SK-N-SH (cell line): ENCODE data around the gene CXCL1. TPM values are rescaled to one million over a fixed set of nuclear protein-coding genes. Genes with fewer than 3 reads are reported as not detected.

Experiments
- CTCF ChIA-PET: fragments of 300-600, 350-600 bp; formaldehyde crosslinking; extraction: SDS; loops from one replicate; lab custom pipeline; 2021; lab: Yijun Ruan, JAX
- POLR2A ChIA-PET: fragments of 350-600 bp; sonication (Branson Sonifier 250); formaldehyde crosslinking; extraction: SDS; loops from one replicate; lab custom pipeline; 2020; ENCODE audit warnings: antibody characterized with exemption, inconsistent platforms; lab: Yijun Ruan, JAX
- DNase-seq: peaks from one replicate; pipeline ENCODE4 v3.0.0; 2012
- H2AFZ ChIP-seq: fragments of 200-600 bp; sonication (generic); 2 replicates; pipeline ENCODE4 v1.8.1; 2016; ENCODE audit warnings: antibody characterized with exemption, mild to moderate bottlenecking, low read depth
- H3F3A ChIP-seq: fragments of 200-600 bp; sonication (generic); replicated peaks from 2 replicates; pipeline ENCODE3; 2016; ENCODE audit warnings: antibody characterized with exemption, mild to moderate bottlenecking; ENCODE audit not compliant: insufficient read depth
- H3K27ac ChIP-seq, 2 experiments: fragments of 200-500 bp in 1 of 2; fragments of 200-600 bp in 1 of 2; sonication (Bioruptor generic) in 1 of 2; sonication (generic), shearing (Covaris generic) in 1 of 2; 2 replicates each; pipeline versions ENCODE4 v1.5.1 to v1.6.1; 2014 to 2016; ENCODE audit warnings: low read depth in 2 of 2, inconsistent platforms in 1 of 2, low read length in 1 of 2, mild to moderate bottlenecking in 1 of 2, mixed read lengths in 1 of 2
- H3K27me3 ChIP-seq: fragments of 200-600 bp; sonication (generic), shearing (Covaris generic); 2 replicates; pipeline ENCODE4 v1.6.1; 2016; ENCODE audit warnings: mixed run types; ENCODE audit not compliant: insufficient read depth
- H3K36me3 ChIP-seq, 2 experiments: fragments of 200-500 bp in 1 of 2; fragments of 200-600 bp in 1 of 2; sonication (Bioruptor generic) in 1 of 2; sonication (generic) in 1 of 2; replicated peaks in 1 of 2; 2 replicates each; pipeline versions ENCODE3 to v1.5.1; 2014 to 2016; ENCODE audit warnings: low read length in 1 of 2, mild to moderate bottlenecking in 1 of 2; ENCODE audit not compliant: insufficient read depth in 2 of 2, control insufficient read depth in 1 of 2
- H3K4me1 ChIP-seq, 2 experiments: fragments of 200-500 bp in 1 of 2; fragments of 200-600 bp in 1 of 2; sonication (Bioruptor generic) in 1 of 2; sonication (generic), shearing (Covaris generic) in 1 of 2; 2 replicates each; pipeline versions ENCODE4 v1.5.1 to v1.6.1; 2014 to 2016; ENCODE audit warnings: low read depth in 1 of 2, low read length in 1 of 2, mixed run types in 1 of 2; ENCODE audit not compliant: insufficient read depth in 2 of 2, control insufficient read depth in 1 of 2
- H3K4me2 ChIP-seq: fragments of 200-600 bp; sonication (generic), shearing (Covaris generic); 2 replicates; pipeline ENCODE4 v1.6.1; 2017; ENCODE audit warnings: mixed run types
- H3K4me3 ChIP-seq, 2 experiments: fragments of 200-500 bp in 1 of 2; fragments of 200-600 bp in 1 of 2; sonication (Bioruptor generic) in 1 of 2; sonication (generic), shearing (Covaris generic) in 1 of 2; 2 replicates each; pipeline versions ENCODE4 v1.5.1 to v1.8.1; 2014 to 2016; ENCODE audit warnings: low read depth in 2 of 2, inconsistent platforms in 1 of 2, low read length in 1 of 2, mild to moderate bottlenecking in 1 of 2, mixed read lengths in 1 of 2, moderate library complexity in 1 of 2
- H3K79me2 ChIP-seq: fragments of 200-600 bp; sonication (generic); 2 replicates; pipeline ENCODE4 v1.8.1; 2017; ENCODE audit warnings: mild to moderate bottlenecking; ENCODE audit not compliant: insufficient read depth
- H3K9ac ChIP-seq: fragments of 200-600 bp; sonication (generic); 2 replicates; pipeline ENCODE4 v1.6.1; 2017; ENCODE audit warnings: mixed run types
- H3K9me2 ChIP-seq: fragments of 200-600 bp; sonication (generic); 2 replicates; pipeline ENCODE4 v1.6.1; 2017; ENCODE audit warnings: mixed run types
- H3K9me3 ChIP-seq: fragments of 200-600 bp; sonication (generic); 2 replicates; pipeline ENCODE4 v1.6.1; 2017; ENCODE audit warnings: mixed run types, mild to moderate bottlenecking, moderate library complexity
- H4K20me1 ChIP-seq: fragments of 200-600 bp; sonication (generic); 2 replicates; pipeline ENCODE4 v1.6.1; 2017; ENCODE audit warnings: mild to moderate bottlenecking, mixed run types; ENCODE audit not compliant: insufficient read depth
- CHD2 ChIP-seq: fragments of 150-350 bp; IDR thresholded peaks from 2 replicates; pipeline ENCODE4 v1.6.1; 2018; ENCODE audit warnings: low read length; ENCODE audit not compliant: partially characterized antibody
- ELF1 ChIP-seq: IDR thresholded peaks from 2 replicates; pipeline ENCODE4 v1.4.0; 2012
- EP300 ChIP-seq, 2 experiments: IDR thresholded peaks; 2 replicates each; pipeline versions ENCODE4 v1.4.0 to v1.6.1; 2012; ENCODE audit warnings: borderline replicate concordance in 1 of 2, low read depth in 1 of 2, low read length in 1 of 2
- EZH2phosphoT487 ChIP-seq: fragments of 200-600 bp; sonication (generic); IDR thresholded peaks from 2 replicates; pipeline ENCODE4 v1.6.1; 2017; ENCODE audit warnings: low read depth, mixed run types, mild to moderate bottlenecking, antibody characterized with exemption, moderate library complexity, borderline replicate concordance
- FOXM1 ChIP-seq: IDR thresholded peaks from 2 replicates; pipeline ENCODE4 v1.4.0; 2012; ENCODE audit warnings: low read depth, mild to moderate bottlenecking
- GABPA ChIP-seq: IDR thresholded peaks from 2 replicates; pipeline ENCODE4 v1.4.0; 2012; ENCODE audit warnings: low read depth, mild to moderate bottlenecking
- GATA2 ChIP-seq: sonication (generic); formaldehyde crosslinking; IDR thresholded peaks from 2 replicates; pipeline ENCODE4 v1.5.0; 2020; ENCODE audit warnings: mild to moderate bottlenecking, missing genetic modification reagents
- IRF3 ChIP-seq: fragments of 150-350 bp; IDR thresholded peaks from 2 replicates; pipeline ENCODE4 v1.6.1; 2016; ENCODE audit warnings: mild to moderate bottlenecking, low read depth, low read length
- JUND ChIP-seq: IDR thresholded peaks from 2 replicates; pipeline ENCODE4 v1.4.0; 2012
- MAX ChIP-seq: IDR thresholded peaks from 2 replicates; pipeline ENCODE4 v1.4.0; 2012; ENCODE audit warnings: low read depth
- MEF2A ChIP-seq: IDR thresholded peaks from 2 replicates; pipeline ENCODE4 v1.4.0; 2012; ENCODE audit warnings: low read depth, borderline replicate concordance
- RAD21 ChIP-seq: IDR thresholded peaks from 2 replicates; pipeline ENCODE4 v1.6.1; 2012; ENCODE audit warnings: mild to moderate bottlenecking, low read length
- RFX5 ChIP-seq: IDR thresholded peaks from 2 replicates; pipeline ENCODE4 v1.6.1; 2012; ENCODE audit warnings: mild to moderate bottlenecking, improper control_type of control experiment, low read length
- SIN3A ChIP-seq: IDR thresholded peaks from 2 replicates; pipeline ENCODE4 v1.6.1; 2012; ENCODE audit warnings: low read depth, mild to moderate bottlenecking, low read length, moderate library complexity, borderline replicate concordance
- SMC3 ChIP-seq: IDR thresholded peaks from 2 replicates; pipeline ENCODE4 v1.6.1; 2012; ENCODE audit warnings: low read depth, low read length, improper control_type of control experiment
- TCF12 ChIP-seq: IDR thresholded peaks from 2 replicates; pipeline ENCODE4 v1.4.0; 2012
- TEAD4 ChIP-seq: IDR thresholded peaks from 2 replicates; pipeline ENCODE4 v1.4.0; 2012; ENCODE audit warnings: mild to moderate bottlenecking, borderline replicate concordance; ENCODE audit not compliant: insufficient read depth
- YY1 ChIP-seq: IDR thresholded peaks from 2 replicates; pipeline ENCODE4 v1.4.0; 2012; ENCODE audit warnings: low read depth, mild to moderate bottlenecking
- ZBTB33 ChIP-seq: IDR thresholded peaks from 2 replicates; pipeline ENCODE4 v1.4.0; 2012; ENCODE audit warnings: low read depth, borderline replicate concordance
- polyA plus RNA-seq, 3 experiments: library from polyadenylated mRNA; depleted of rRNA; stranded (reverse); fragments of >200 nt; gene quantifications; 2 replicates each; pipeline ENCODE4 v1.2.3, GENCODE V29; 2012
- TF ChIP-seq, protein P1 (sequence below): fragments of 150-350 bp; IDR thresholded peaks from 2 replicates; pipeline ENCODE4 v1.6.1; 2017; ENCODE audit warnings: antibody characterized with exemption, low read length, low read depth, borderline replicate concordance

CXCL1 gene
- polyA plus RNA-seq, 1 of the 3 experiments (the other 2 are of a cell fraction), result 0.12 TPM

- ChIA-PET CTCF (interaction anchor here (0.7 kb wide), 1 partner anchor 132 kb away, joined by 3 read pairs; no protein-coding TSS in a partner anchor), POLR2A (interaction anchor here (0.6 kb wide), 1 partner anchor 369 kb away, joined by 4 read pairs; no protein-coding TSS in a partner anchor)
- Histone ChIP-seq H3K79me2 (no peaks in the 10 kb centered on the region), H3K4me2 (no peak overlapping the region), H3K27me3 (peaks cover 18% of the 10 kb centered on the region; the same call in 1 of the 2 replicates), H3K9ac (no peak overlapping the region), H3K4me3 (no peak overlapping the region), H3K4me1 (no peaks in the 10 kb centered on the region), H3K9me2 (no peaks in the 10 kb centered on the region), H3K9me3 (no peaks in the 10 kb centered on the region), H3F3A (no peaks in the 10 kb centered on the region), H3K36me3 (no peaks in the 10 kb centered on the region), H4K20me1 (no peaks in the 10 kb centered on the region), H2AFZ (no peak overlapping the region), H3K27ac (no peak overlapping the region)
- DNase-seq, result no peak
- TF ChIP-seq RAD21, result no peak
- no peak for TF ChIP-seq ELF1
- TF ChIP-seq FOXM1, result no peak
- TF ChIP-seq EZH2phosphoT487, result no peak
- TF ChIP-seq, protein P1, sequence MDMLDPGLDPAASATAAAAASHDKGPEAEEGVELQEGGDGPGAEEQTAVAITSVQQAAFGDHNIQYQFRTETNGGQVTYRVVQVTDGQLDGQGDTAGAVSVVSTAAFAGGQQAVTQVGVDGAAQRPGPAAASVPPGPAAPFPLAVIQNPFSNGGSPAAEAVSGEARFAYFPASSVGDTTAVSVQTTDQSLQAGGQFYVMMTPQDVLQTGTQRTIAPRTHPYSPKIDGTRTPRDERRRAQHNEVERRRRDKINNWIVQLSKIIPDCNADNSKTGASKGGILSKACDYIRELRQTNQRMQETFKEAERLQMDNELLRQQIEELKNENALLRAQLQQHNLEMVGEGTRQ, result no peak
- TF ChIP-seq TEAD4, result no peak
- TF ChIP-seq SMC3, result no peak
- TF ChIP-seq EP300 (IDR thresholded peaks at IDR 0.05; ENCODE audit: borderline replicate concordance in 1 of 2, low read depth in 1 of 2, low read length in 1 of 2), result no peak
- no peak for TF ChIP-seq MAX
- TF ChIP-seq SIN3A, result no peak
- no peak for TF ChIP-seq JUND
- no peak for TF ChIP-seq GABPA
- TF ChIP-seq RFX5, result no peak
- no peak for TF ChIP-seq GATA2 (CRISPR knock-in tag)
- TF ChIP-seq ZBTB33, result no peak
- no peak for TF ChIP-seq MEF2A
- no peak for TF ChIP-seq IRF3
- TF ChIP-seq CHD2, result no peak
- no peak for TF ChIP-seq YY1
- TF ChIP-seq TCF12, result no peak
Measured at GRCh38 chr4:73856518-73856917, 12.7 kb upstream of the CXCL1 start.
